PC-3 (cell line): Measurements from ENCODE around the gene IFTAP. TPM values are rescaled to one million over a fixed set of nuclear protein-coding genes. Genes with fewer than 3 reads are reported as not detected.

Experiments used
- ATAC-seq: fragments of 200-7000 bp; cut with Tn5 transposase; 2 replicates; pipeline ENCODE4 v1.9.1; 2020; ENCODE audit warnings: mild to moderate bottlenecking, moderate library complexity
- BruUV-seq: library from RNA; stranded (reverse); fragments of 400-500 nt; replicated peaks from 2 replicates; lab custom pipeline; 2021; lab: Mats Ljungman, UMichigan
- CTCF ChIA-PET: fragments of 300-600 bp; sonication (Branson Sonifier 250); formaldehyde crosslinking; loops from one replicate; lab custom pipeline; 2022; ENCODE audit warnings: antibody characterized with exemption; lab: Charles Lee
- POLR2A ChIA-PET: fragments of 300-600 bp; sonication (Branson Sonifier 250); formaldehyde crosslinking; loops from one replicate; lab custom pipeline; 2022; ENCODE audit warnings: antibody characterized with exemption; ENCODE audit not compliant: unreplicated experiment; lab: Charles Lee
- DNase-seq: peaks from one replicate; pipeline ENCODE4 v3.0.0-alpha.2; 2015
- H2AFZ ChIP-seq: fragments of 300-600 bp; sonication (generic); 2 replicates; pipeline ENCODE4 v1.6.0; 2016; ENCODE audit warnings: antibody characterized with exemption, low read length
- H3F3A ChIP-seq: fragments of 300-600 bp; sonication (generic); one replicate; pipeline ENCODE4 v1.6.0; 2017; ENCODE audit warnings: antibody characterized with exemption, low read length, control low read depth, mild to moderate bottlenecking; ENCODE audit not compliant: unreplicated experiment
- H3K27ac ChIP-seq: fragments of 300-600 bp; sonication (generic); 2 replicates; pipeline ENCODE4 v1.5.1; 2016; ENCODE audit warnings: mild to moderate bottlenecking, low read length
- H3K27me3 ChIP-seq: fragments of 300-600 bp; sonication (generic); 2 replicates; pipeline ENCODE4 v1.6.1; 2016; ENCODE audit warnings: low read length, mixed read lengths
- H3K36me3 ChIP-seq: fragments of 300-600 bp; sonication (generic); 2 replicates; pipeline ENCODE4 v1.6.1; 2016; ENCODE audit warnings: low read depth, mixed run types, low read length, mixed read lengths
- H3K4me1 ChIP-seq: fragments of 300-600 bp; sonication (generic); 2 replicates; pipeline ENCODE4 v1.5.1; 2016; ENCODE audit warnings: low read length; ENCODE audit not compliant: insufficient read depth
- H3K4me2 ChIP-seq: fragments of 300-600 bp; sonication (generic); 2 replicates; pipeline ENCODE4 v1.6.0; 2016; ENCODE audit warnings: low read length
- H3K4me3 ChIP-seq: fragments of 300-600 bp; sonication (generic); 2 replicates; pipeline ENCODE4 v1.5.1; 2016; ENCODE audit warnings: mild to moderate bottlenecking, low read length, mixed read lengths
- H3K79me2 ChIP-seq: fragments of 300-600 bp; sonication (generic); 2 replicates; pipeline ENCODE4 v1.6.1; 2017; ENCODE audit warnings: low read length, mixed read lengths
- H3K9ac ChIP-seq: fragments of 300-600 bp; sonication (generic); 2 replicates; pipeline ENCODE4 v1.6.0; 2016; ENCODE audit warnings: mild to moderate bottlenecking, low read length
- H3K9me2 ChIP-seq: fragments of 300-600 bp; sonication (generic); replicated peaks from 2 replicates; pipeline ENCODE4 v1.6.1; 2016; ENCODE audit warnings: mixed run types, low read length, mixed read lengths
- H3K9me3 ChIP-seq: fragments of 300-600 bp; sonication (generic); 2 replicates; pipeline ENCODE4 v1.6.1; 2016; ENCODE audit warnings: low read length, mixed read lengths
- H4K20me1 ChIP-seq: fragments of 300-600 bp; sonication (generic); 2 replicates; pipeline ENCODE4 v1.6.1; 2016; ENCODE audit warnings: low read length, mixed read lengths
- EZH2 ChIP-seq: fragments of 300-600 bp; sonication (generic); IDR thresholded peaks from one replicate; pipeline ENCODE4 v1.6.1; 2017; ENCODE audit warnings: antibody characterized with exemption, mild to moderate bottlenecking, low read length; ENCODE audit not compliant: unreplicated experiment
- EZH2phosphoT487 ChIP-seq: fragments of 300-600 bp; sonication (generic); IDR thresholded peaks from 2 replicates; pipeline ENCODE4 v1.6.1; 2018; ENCODE audit warnings: mild to moderate bottlenecking, antibody characterized with exemption, low read length, borderline replicate concordance
- intact Hi-C: fragments of 100-400 bp; cut with micrococcal nuclease; formaldehyde crosslinking; loops from 2 replicates; pipeline ENCODE4 v1.9.0; 2023
- total RNA-seq: library from RNA; depleted of rRNA; stranded (reverse); fragments of >200 nt; gene quantifications from 2 replicates; pipeline ENCODE4 v1.2.3, GENCODE V29; 2014
- TF ChIP-seq, protein P1 (sequence below): fragments of 300-600 bp; sonication (generic); conservative IDR thresholded peaks from 2 replicates; pipeline ENCODE4 v1.5.1; 2017; ENCODE audit warnings: antibody characterized with exemption, low read depth, mild to moderate bottlenecking, low read length

The IFTAP gene
- total RNA-seq, 1 experiment from 2014 or later = 17.6 TPM

DNA sequence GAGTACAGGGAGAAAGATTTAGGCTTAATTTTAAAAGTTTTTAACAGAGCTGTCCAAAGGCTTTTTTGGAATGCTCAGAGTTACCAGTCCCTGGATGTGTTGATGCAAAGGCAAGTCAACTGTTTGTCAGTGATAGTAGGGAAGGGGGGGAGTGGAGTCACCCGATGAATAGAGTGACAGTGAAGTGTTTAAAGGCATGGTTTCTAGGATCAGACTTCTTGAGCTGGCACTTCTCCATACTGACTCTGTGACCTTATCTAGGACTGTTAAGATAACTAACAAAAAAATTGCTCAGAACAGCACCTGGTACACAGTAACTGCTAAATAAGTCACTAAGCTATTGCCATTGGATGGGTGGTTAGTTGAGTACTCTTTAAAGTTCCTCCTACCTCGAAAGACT is 15.1 kb downstream of the IFTAP start:
- no peak overlapping the region for H2AFZ ChIP-seq
- H3K79me2 ChIP-seq = no peaks in the 10 kb centered on the region
- ChIA-PET POLR2A (no interaction called here), CTCF (interaction anchor here (1.0 kb wide), 1 partner anchor 45 kb away, joined by 4 read pairs; no protein-coding TSS in a partner anchor)
- no peaks in the 10 kb centered on the region for H3K9me3 ChIP-seq
- intact Hi-C loops = no loop called here
- no peaks in the 10 kb centered on the region for H4K20me1 ChIP-seq
- H3K27me3 ChIP-seq = no peaks in the 10 kb centered on the region
- no peaks in the 10 kb centered on the region for H3F3A ChIP-seq
- peaks cover 9% of the 10 kb centered on the region; the same call in 1 of the 2 replicates for H3K4me1 ChIP-seq
- no peaks in the 10 kb centered on the region for H3K36me3 ChIP-seq
- no peaks in the 10 kb centered on the region for H3K9me2 ChIP-seq
- H3K9ac ChIP-seq = no peak overlapping the region
- ATAC-seq (no peak), DNase-seq (no peak)
- H3K27ac ChIP-seq = no peak overlapping the region
- H3K4me3 ChIP-seq = no peak overlapping the region
- no TSS peak for BruUV-seq
- no peak overlapping the region for H3K4me2 ChIP-seq
- TF ChIP-seq EZH2phosphoT487 = no peak

DNA sequence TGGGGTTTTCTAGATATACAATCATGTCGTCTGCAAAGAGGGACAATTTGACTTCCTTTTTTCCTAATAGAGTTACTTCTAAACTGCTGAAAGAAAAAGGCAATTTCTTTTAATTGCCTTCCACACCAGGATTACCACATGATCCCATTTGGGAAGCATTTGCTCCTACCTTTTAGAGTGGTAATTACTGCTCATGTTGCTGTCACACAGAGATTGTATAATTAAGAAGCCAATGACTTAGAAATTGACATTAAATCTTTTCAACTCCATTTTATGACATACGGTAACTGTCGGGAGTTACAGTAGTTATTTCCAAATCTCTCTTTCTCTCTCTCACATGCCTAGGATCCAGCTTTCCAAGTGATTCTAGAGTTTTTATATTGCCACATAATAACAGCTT is 21.5 kb downstream of the IFTAP start:
- H3K9me3 ChIP-seq = no peaks in the 10 kb centered on the region
- H3K27me3 ChIP-seq = no peaks in the 10 kb centered on the region
- DNase-seq (no peak), ATAC-seq (no peak)
- H3K36me3 ChIP-seq = no peaks in the 10 kb centered on the region
- TF ChIP-seq EZH2phosphoT487 (no peak), EZH2 (no peak)
- TF ChIP-seq, protein P1, sequence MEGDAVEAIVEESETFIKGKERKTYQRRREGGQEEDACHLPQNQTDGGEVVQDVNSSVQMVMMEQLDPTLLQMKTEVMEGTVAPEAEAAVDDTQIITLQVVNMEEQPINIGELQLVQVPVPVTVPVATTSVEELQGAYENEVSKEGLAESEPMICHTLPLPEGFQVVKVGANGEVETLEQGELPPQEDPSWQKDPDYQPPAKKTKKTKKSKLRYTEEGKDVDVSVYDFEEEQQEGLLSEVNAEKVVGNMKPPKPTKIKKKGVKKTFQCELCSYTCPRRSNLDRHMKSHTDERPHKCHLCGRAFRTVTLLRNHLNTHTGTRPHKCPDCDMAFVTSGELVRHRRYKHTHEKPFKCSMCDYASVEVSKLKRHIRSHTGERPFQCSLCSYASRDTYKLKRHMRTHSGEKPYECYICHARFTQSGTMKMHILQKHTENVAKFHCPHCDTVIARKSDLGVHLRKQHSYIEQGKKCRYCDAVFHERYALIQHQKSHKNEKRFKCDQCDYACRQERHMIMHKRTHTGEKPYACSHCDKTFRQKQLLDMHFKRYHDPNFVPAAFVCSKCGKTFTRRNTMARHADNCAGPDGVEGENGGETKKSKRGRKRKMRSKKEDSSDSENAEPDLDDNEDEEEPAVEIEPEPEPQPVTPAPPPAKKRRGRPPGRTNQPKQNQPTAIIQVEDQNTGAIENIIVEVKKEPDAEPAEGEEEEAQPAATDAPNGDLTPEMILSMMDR = no peak
- H3K9me2 ChIP-seq = no peaks in the 10 kb centered on the region
- intact Hi-C loops = no loop called here
- H2AFZ ChIP-seq = no peak overlapping the region
- no peak overlapping the region for H3K4me2 ChIP-seq
- no peak overlapping the region for H3K27ac ChIP-seq
- no TSS peak for BruUV-seq
- H3K4me1 ChIP-seq = no peaks in the 10 kb centered on the region
- no peaks in the 10 kb centered on the region for H3F3A ChIP-seq
- POLR2A ChIA-PET = no interaction called here
- H3K9ac ChIP-seq = no peak overlapping the region
- no peak overlapping the region for H3K4me3 ChIP-seq
- H4K20me1 ChIP-seq = no peaks in the 10 kb centered on the region
- CTCF ChIA-PET = no interaction called here
- H3K79me2 ChIP-seq = no peaks in the 10 kb centered on the region

DNA sequence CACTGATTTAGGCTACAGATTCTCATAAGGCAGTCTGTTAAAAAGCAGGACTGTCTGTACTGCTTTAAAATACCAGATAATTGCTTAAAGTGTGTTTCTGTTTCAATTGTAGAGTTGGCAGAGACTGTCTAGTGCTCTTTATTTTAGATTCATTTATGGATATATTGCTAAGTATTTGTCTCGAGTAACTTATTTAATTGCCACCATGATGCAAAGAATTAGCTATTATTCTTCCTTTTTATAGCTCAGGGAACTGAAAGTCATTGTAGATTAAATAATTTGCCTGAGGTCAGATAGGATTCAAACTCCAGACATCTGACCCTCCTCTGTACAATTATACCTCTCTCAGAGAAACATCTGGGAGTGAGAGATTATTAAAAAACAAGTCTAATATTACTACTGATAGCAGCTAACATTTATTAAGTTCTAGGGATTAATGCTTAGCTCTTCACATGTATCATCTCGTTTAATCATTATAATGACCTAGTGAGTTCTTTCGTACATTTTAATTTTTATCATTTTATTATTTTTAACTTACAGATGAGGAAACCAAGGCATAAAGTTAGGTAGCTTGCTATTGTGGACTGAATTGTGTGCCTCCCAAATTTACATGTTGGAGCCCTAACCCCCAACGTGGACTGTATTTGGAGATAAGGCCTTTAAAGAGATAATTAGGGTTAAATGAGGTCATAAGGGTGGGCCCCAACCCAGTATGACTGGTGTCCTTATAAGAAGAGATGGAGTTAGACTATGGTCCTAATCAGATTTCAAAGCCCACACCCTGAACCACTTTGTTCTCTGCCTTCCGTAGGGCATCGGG is 23.5 kb downstream of the IFTAP start:
- ChIA-PET POLR2A (no interaction called here), CTCF (no interaction called here)
- ATAC-seq (no peak), DNase-seq (no peak)
- Histone ChIP-seq H3K4me3 (no peak overlapping the region), H3K9me3 (no peaks in the 10 kb centered on the region), H3F3A (no peaks in the 10 kb centered on the region), H2AFZ (no peak overlapping the region), H3K79me2 (no peaks in the 10 kb centered on the region), H3K4me1 (no peaks in the 10 kb centered on the region), H3K36me3 (no peaks in the 10 kb centered on the region), H3K9me2 (no peaks in the 10 kb centered on the region), H3K27ac (no peak overlapping the region), H3K4me2 (no peak overlapping the region), H3K27me3 (no peaks in the 10 kb centered on the region), H4K20me1 (no peaks in the 10 kb centered on the region), H3K9ac (no peak overlapping the region)
- BruUV-seq = no TSS peak
- TF ChIP-seq EZH2phosphoT487 (no peak), EZH2 (no peak)
- TF ChIP-seq, protein P1 = no peak
- intact Hi-C loops = no loop called here
